ENCODE data around the gene PWP1. TPM values are rescaled to one million over a fixed set of nuclear protein-coding genes. Genes with fewer than 3 reads are reported as not detected.

Gene PWP1
- total RNA-seq, 1 experiment from 2014 or later: 49.7 TPM

DNA sequence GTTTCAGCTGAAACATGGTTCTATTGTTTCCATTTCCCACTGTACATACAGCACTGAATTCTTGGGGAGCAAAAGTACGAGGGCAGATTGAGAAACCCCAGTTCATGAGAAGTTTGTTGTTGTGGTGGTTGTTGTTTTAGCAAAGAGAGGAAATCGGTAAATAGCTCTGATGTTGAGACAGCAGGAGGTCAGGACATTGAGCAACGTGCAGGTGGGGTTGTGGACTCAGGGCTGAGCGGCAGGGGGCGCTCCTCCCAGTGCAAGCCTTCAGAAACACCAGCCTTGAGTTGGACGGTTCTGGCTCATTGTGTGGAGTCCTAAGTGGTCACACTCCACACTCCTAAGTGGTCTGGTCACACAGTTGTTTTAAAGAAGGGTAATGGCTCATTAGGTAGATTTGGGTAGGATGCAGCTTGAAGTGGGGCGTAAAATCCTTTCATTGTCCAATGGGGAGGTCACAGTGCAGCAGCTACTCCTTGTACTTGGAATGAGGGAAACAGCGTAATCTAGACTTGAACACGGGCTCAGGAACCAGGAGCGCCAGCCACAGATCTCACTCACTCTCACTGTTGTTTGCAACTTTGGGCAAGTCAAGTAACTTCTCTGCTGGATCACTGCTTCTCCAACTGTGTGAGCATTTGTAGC lies 14.5 kb upstream of the PWP1 start:
- TF ChIP-seq, protein P1, sequence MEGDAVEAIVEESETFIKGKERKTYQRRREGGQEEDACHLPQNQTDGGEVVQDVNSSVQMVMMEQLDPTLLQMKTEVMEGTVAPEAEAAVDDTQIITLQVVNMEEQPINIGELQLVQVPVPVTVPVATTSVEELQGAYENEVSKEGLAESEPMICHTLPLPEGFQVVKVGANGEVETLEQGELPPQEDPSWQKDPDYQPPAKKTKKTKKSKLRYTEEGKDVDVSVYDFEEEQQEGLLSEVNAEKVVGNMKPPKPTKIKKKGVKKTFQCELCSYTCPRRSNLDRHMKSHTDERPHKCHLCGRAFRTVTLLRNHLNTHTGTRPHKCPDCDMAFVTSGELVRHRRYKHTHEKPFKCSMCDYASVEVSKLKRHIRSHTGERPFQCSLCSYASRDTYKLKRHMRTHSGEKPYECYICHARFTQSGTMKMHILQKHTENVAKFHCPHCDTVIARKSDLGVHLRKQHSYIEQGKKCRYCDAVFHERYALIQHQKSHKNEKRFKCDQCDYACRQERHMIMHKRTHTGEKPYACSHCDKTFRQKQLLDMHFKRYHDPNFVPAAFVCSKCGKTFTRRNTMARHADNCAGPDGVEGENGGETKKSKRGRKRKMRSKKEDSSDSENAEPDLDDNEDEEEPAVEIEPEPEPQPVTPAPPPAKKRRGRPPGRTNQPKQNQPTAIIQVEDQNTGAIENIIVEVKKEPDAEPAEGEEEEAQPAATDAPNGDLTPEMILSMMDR (IDR thresholded peaks at IDR 0.05; ENCODE audit: unreplicated experiment): peak; percentile 44
- peaks cover 12% of the 10 kb centered on the region for H3K4me1 Mint-ChIP-seq (ENCODE audit: insufficient read depth, unreplicated experiment)
- H3K4me3 Mint-ChIP-seq (ENCODE audit: unreplicated experiment): no peak overlapping the region
- H3K27me3 Mint-ChIP-seq (ENCODE audit: insufficient read depth, unreplicated experiment): peaks cover 41% of the 10 kb centered on the region
- BruUV-seq (replicated peaks): no TSS peak
- POLR2A ChIA-PET: no interaction called here
- no peaks in the 10 kb centered on the region for H3K9me3 Mint-ChIP-seq (ENCODE audit: unreplicated experiment)
- intact Hi-C loops (cut with micrococcal nuclease): no loop called here
- CTCF ChIA-PET: interaction anchor here (0.6 to 2.1 kb wide), 7 partner anchors 9 to 27 kb away, joined by 3 to 7 read pairs (median 3); no protein-coding TSS in a partner anchor
- no peak overlapping the region for H3K27ac Mint-ChIP-seq (ENCODE audit: low read depth, unreplicated experiment)
- peak; percentile 60 for DNase-seq (ENCODE audit: unreplicated experiment)
- no peaks in the 10 kb centered on the region for H3K36me3 Mint-ChIP-seq (ENCODE audit: insufficient read depth, unreplicated experiment)

GRCh38 chr12:107677671-107678070 lies 7.9 kb upstream of the PWP1 start:
- DNase-seq (ENCODE audit: unreplicated experiment): no peak
- Mint-ChIP-seq H3K27me3 (ENCODE audit: insufficient read depth, unreplicated experiment) (peaks cover 28% of the 10 kb centered on the region), H3K27ac (ENCODE audit: low read depth, unreplicated experiment) (no peak overlapping the region), H3K9me3 (ENCODE audit: unreplicated experiment) (no peaks in the 10 kb centered on the region), H3K4me1 (ENCODE audit: insufficient read depth, unreplicated experiment) (no peaks in the 10 kb centered on the region), H3K4me3 (ENCODE audit: unreplicated experiment) (no peak overlapping the region), H3K36me3 (ENCODE audit: insufficient read depth, unreplicated experiment) (no peaks in the 10 kb centered on the region)
- TF ChIP-seq, protein P1 (IDR thresholded peaks at IDR 0.05; ENCODE audit: unreplicated experiment): no peak
- BruUV-seq (replicated peaks): no TSS peak
- ChIA-PET CTCF (interaction anchor here (0.6 to 8.4 kb wide), 7 partner anchors 17 to 1267 kb away, joined by 3 to 85 read pairs (median 4); no protein-coding TSS in a partner anchor), POLR2A (interaction anchor here (0.7 kb wide), 1 partner anchor 1297 kb away, joined by 3 read pairs; no protein-coding TSS in a partner anchor)
- intact Hi-C loops (cut with micrococcal nuclease): loop anchor here (5.0 kb wide), 1 partner anchor 515 kb away; no protein-coding TSS in a partner anchor

DNA sequence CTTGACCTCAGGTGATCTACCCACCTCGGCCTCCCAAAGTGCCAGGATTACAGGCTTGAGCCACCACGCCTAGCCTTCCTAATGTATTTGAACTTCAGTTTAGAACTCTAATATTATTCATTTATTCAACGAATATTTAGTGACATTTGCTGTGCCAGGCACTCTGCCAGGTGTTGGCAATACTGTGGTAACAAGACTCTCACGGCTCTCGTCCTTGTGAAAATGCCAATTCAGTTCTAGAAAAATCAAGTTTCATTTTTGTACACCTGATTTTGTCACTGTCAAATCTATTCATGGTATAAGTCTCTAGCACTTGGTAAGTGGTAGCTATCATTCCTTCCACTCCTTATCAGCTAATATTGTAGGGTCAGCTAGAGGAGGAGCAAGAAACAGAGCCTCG lies 6.3 kb upstream of the PWP1 start:
- no TSS peak for BruUV-seq (replicated peaks)
- Mint-ChIP-seq H3K4me3 (ENCODE audit: unreplicated experiment) (no peak overlapping the region), H3K9me3 (ENCODE audit: unreplicated experiment) (no peaks in the 10 kb centered on the region), H3K36me3 (ENCODE audit: insufficient read depth, unreplicated experiment) (no peaks in the 10 kb centered on the region), H3K27ac (ENCODE audit: low read depth, unreplicated experiment) (no peak overlapping the region), H3K4me1 (ENCODE audit: insufficient read depth, unreplicated experiment) (peaks cover under 1% of the 10 kb centered on the region), H3K27me3 (ENCODE audit: insufficient read depth, unreplicated experiment) (peaks cover 28% of the 10 kb centered on the region)
- CTCF ChIA-PET: interaction anchor here (0.7 to 8.4 kb wide), 4 partner anchors 11 to 775 kb away, joined by 3 to 85 read pairs (median 4); no protein-coding TSS in a partner anchor
- intact Hi-C loops (cut with micrococcal nuclease): loop anchor here (5.0 kb wide), 1 partner anchor 513 kb away; no protein-coding TSS in a partner anchor
- TF ChIP-seq, protein P1 (IDR thresholded peaks at IDR 0.05; ENCODE audit: unreplicated experiment): no peak
- DNase-seq (ENCODE audit: unreplicated experiment): no peak
- POLR2A ChIA-PET: interaction anchor here (0.5 kb wide), 1 partner anchor 723 kb away, joined by 3 read pairs; no protein-coding TSS in a partner anchor

GRCh38 chr12:107681455-107681835 lies 4.2 kb upstream of the PWP1 start:
- H3K27me3 Mint-ChIP-seq (ENCODE audit: insufficient read depth, unreplicated experiment): peaks cover 27% of the 10 kb centered on the region
- TF ChIP-seq, protein P1 (IDR thresholded peaks at IDR 0.05; ENCODE audit: unreplicated experiment): no peak
- DNase-seq (ENCODE audit: unreplicated experiment): no peak
- no peaks in the 10 kb centered on the region for H3K36me3 Mint-ChIP-seq (ENCODE audit: insufficient read depth, unreplicated experiment)
- ChIA-PET POLR2A (interaction anchor here (0.5 to 0.6 kb wide), 2 partner anchors 292 to 363 kb away, joined by 3 read pairs; a partner anchor contains a TSS), CTCF (interaction anchor here (0.6 to 1.2 kb wide), 3 partner anchors 14 to 77 kb away, joined by 3 read pairs; no protein-coding TSS in a partner anchor)
- H3K27ac Mint-ChIP-seq (ENCODE audit: low read depth, unreplicated experiment): no peak overlapping the region
- BruUV-seq (replicated peaks): no TSS peak
- intact Hi-C loops (cut with micrococcal nuclease): loop anchor here (10.0 kb wide), 1 partner anchor 833 kb away; the partner anchor contains the start of gene FICD
- no peaks in the 10 kb centered on the region for H3K9me3 Mint-ChIP-seq (ENCODE audit: unreplicated experiment)
- H3K4me1 Mint-ChIP-seq (ENCODE audit: insufficient read depth, unreplicated experiment): peaks cover 13% of the 10 kb centered on the region
- no peak overlapping the region for H3K4me3 Mint-ChIP-seq (ENCODE audit: unreplicated experiment)

Data from MCF 10A (cell line).